HepG2 (cell line): Measurements from ENCODE around the gene WDR91. TPM values are rescaled to one million over a fixed set of nuclear protein-coding genes. Genes with fewer than 3 reads are reported as not detected.

ENCODE experiments used
- ATAC-seq: fragments of 200-7000 bp; cut with Tn5 transposase; 3 replicates; pipeline ENCODE4 v1.9.1; 2020; ENCODE audit warnings: mild to moderate bottlenecking, moderate library complexity
- BruUV-seq: library from RNA; stranded (reverse); fragments of 400-500 nt; replicated peaks from 2 replicates; lab custom pipeline; 2021; lab: Mats Ljungman, UMichigan
- CTCF ChIA-PET: fragments of 300-600 bp; formaldehyde crosslinking; extraction: SDS; loops from one replicate; lab custom pipeline; 2021; ENCODE audit warnings: low total read pairs, inconsistent platforms, low intra/inter-chr PET ratio; lab: Yijun Ruan, JAX
- POLR2A ChIA-PET: fragments of 350-600 bp; sonication (Branson Sonifier 250); formaldehyde crosslinking; loops from one replicate; lab custom pipeline; 2020; ENCODE audit warnings: antibody characterized with exemption, inconsistent platforms; lab: Yijun Ruan, JAX
- DNase-seq: peaks from one replicate; pipeline ENCODE4 v3.0.0-alpha.2; 2015; ENCODE audit warnings: low spot score
- FAIRE-seq: peaks from 3 replicates; lab custom pipeline; 2011; peaks lifted over from hg19 to GRCh38; lab: Jason Lieb, UNC
- H2AFZ ChIP-seq: one replicate; pipeline ENCODE4 v1.6.1; 2011; ENCODE audit warnings: low read length, inconsistent platforms
- H3K27ac ChIP-seq: fragments of 300-600 bp; 3 replicates; pipeline ENCODE4 v1.8.0; 2011; ENCODE audit warnings: mixed run types, mild to moderate bottlenecking, mixed read lengths, low read length, inconsistent platforms; ENCODE audit not compliant: insufficient read depth; ENCODE audit errors: extremely low read length
- H3K27me3 ChIP-seq, 2 experiments: fragments of 200-600 bp in 1 of 2; 2 replicates in 1 of 2; 3 replicates in 1 of 2; pipeline versions ENCODE4 v1.6.0 to v1.8.0; 2011; ENCODE audit warnings: low read length in 2 of 2, mild to moderate bottlenecking in 2 of 2, moderate library complexity in 2 of 2, inconsistent platforms in 1 of 2; ENCODE audit not compliant: insufficient read depth in 2 of 2, control insufficient read depth in 1 of 2
- H3K36me3 ChIP-seq, 2 experiments: fragments of 200-600 bp in 1 of 2; replicated peaks in 1 of 2; 2 replicates in 1 of 2; 3 replicates in 1 of 2; pipeline versions ENCODE4 v1.5.1 to v1.8.0; 2011; ENCODE audit warnings: low read length in 2 of 2, inconsistent platforms in 1 of 2; ENCODE audit not compliant: insufficient read depth in 2 of 2, control insufficient read depth in 1 of 2
- H3K4me1 ChIP-seq: 2 replicates; pipeline ENCODE4 v1.5.1; 2012; ENCODE audit warnings: low read length, inconsistent platforms; ENCODE audit not compliant: insufficient read depth
- H3K4me2 ChIP-seq: 2 replicates; pipeline ENCODE4 v1.6.0; 2011; ENCODE audit warnings: low read depth, low read length, inconsistent platforms
- H3K4me3 ChIP-seq, 3 experiments: fragments of 200-600 bp in 1 of 3; sonication (generic), shearing (Covaris generic) in 1 of 3; replicated peaks in 1 of 3; 2 replicates each; pipeline ENCODE4 v1.5.1; 2011 to 2016; ENCODE audit warnings: low read length in 3 of 3, inconsistent platforms in 2 of 3, low read depth in 2 of 3, mild to moderate bottlenecking in 2 of 3, control low read depth in 1 of 3, mixed read lengths in 1 of 3; ENCODE audit not compliant: insufficient read depth in 1 of 3
- H3K79me2 ChIP-seq: one replicate; pipeline ENCODE4 v1.6.1; 2011; ENCODE audit warnings: low read length, inconsistent platforms; ENCODE audit not compliant: insufficient read depth
- H3K9ac ChIP-seq: 2 replicates; pipeline ENCODE4 v1.6.0; 2011; ENCODE audit warnings: mild to moderate bottlenecking, low read depth, low read length, inconsistent platforms; ENCODE audit not compliant: insufficient read depth
- H3K9me3 ChIP-seq: 2 replicates; pipeline ENCODE4 v1.5.1; 2012; ENCODE audit warnings: mild to moderate bottlenecking, low read length
- H4K20me1 ChIP-seq: 2 replicates; pipeline ENCODE4 v1.6.0; 2011; ENCODE audit warnings: inconsistent platforms, mild to moderate bottlenecking, low read length, moderate library complexity; ENCODE audit not compliant: insufficient read depth
- ARHGAP35 ChIP-seq: sonication (generic); formaldehyde crosslinking; IDR thresholded peaks from 2 replicates; pipeline ENCODE4 v1.9.0; 2022; ENCODE audit warnings: mild to moderate bottlenecking, inconsistent platforms, moderate library complexity, missing genetic modification reagents, borderline replicate concordance
- BRCA1 ChIP-seq: sonication (generic); formaldehyde crosslinking; IDR thresholded peaks from 2 replicates; pipeline ENCODE4 v1.4.0; 2020; ENCODE audit warnings: missing genetic modification reagents
- EEA1 ChIP-seq: sonication (generic); formaldehyde crosslinking; IDR thresholded peaks from 2 replicates; pipeline ENCODE4 v1.5.1; 2020; ENCODE audit warnings: mild to moderate bottlenecking, missing genetic modification reagents, borderline replicate concordance
- HOXA5 ChIP-seq: sonication (generic); formaldehyde crosslinking; IDR thresholded peaks from 2 replicates; pipeline ENCODE4 v1.4.0; 2020; ENCODE audit warnings: missing genetic modification reagents
- PCBP2 ChIP-seq: fragments of 200-400 bp; formaldehyde crosslinking; optimal IDR thresholded peaks from 2 replicates; pipeline ENCODE3; 2018; ENCODE audit warnings: low read length, low read depth; ENCODE audit not compliant: poor library complexity, severe bottlenecking
- RBM22 ChIP-seq: fragments of 200-400 bp; formaldehyde crosslinking; optimal IDR thresholded peaks from 2 replicates; pipeline ENCODE3; 2017; ENCODE audit warnings: mild to moderate bottlenecking, low read length, moderate library complexity
- ZBTB20 ChIP-seq: sonication (generic); formaldehyde crosslinking; IDR thresholded peaks from 2 replicates; pipeline ENCODE4 v1.8.1; 2023; ENCODE audit warnings: missing genetic modification reagents, low read depth, mild to moderate bottlenecking, borderline replicate concordance
- ZFP37 ChIP-seq: sonication (generic); formaldehyde crosslinking; IDR thresholded peaks from 2 replicates; pipeline ENCODE4 v1.4.0; 2020; ENCODE audit warnings: missing genetic modification reagents, borderline replicate concordance
- ZNF335 ChIP-seq: sonication (generic); formaldehyde crosslinking; IDR thresholded peaks from 2 replicates; pipeline ENCODE4 v1.4.0; 2020; ENCODE audit warnings: missing genetic modification reagents
- ZNF644 ChIP-seq: IDR thresholded peaks from 2 replicates; pipeline ENCODE4 v1.6.1; 2016; ENCODE audit warnings: low read depth
- ZNF672 ChIP-seq: sonication (generic); formaldehyde crosslinking; IDR thresholded peaks from 2 replicates; pipeline ENCODE4 v1.8.1; 2022; ENCODE audit warnings: missing genetic modification reagents
- WGBS: methylation state at CpG from one replicate; pipeline ENCODE4 v1.1.6; 2017; ENCODE audit warnings: low lambda C conversion rate; 5-methylcytosine and 5-hydroxymethylcytosine counted together
- in situ Hi-C: cut with HindIII; loops from 2 replicates; pipeline ENCODE4 v1.10.0; 2017; ENCODE audit warnings: low pct_unique_long_range_greater_than_20kb; ENCODE audit not compliant: extremely low pct_ligation_motif_present
- intact Hi-C: fragments of 100-400 bp; cut with micrococcal nuclease; formaldehyde crosslinking; loops from one replicate; pipeline ENCODE4 v1.10.0; 2022; ENCODE audit not compliant: unreplicated experiment
- polyA plus RNA-seq, 8 experiments: library from polyadenylated mRNA; depleted of rRNA in 3 of 8; stranded (reverse) in 7 of 8; unstranded in 1 of 8; fragments of >200 nt; fragmentation: Illumina TruSeq in 4 of 8; extraction: Trizol in 4 of 8; gene quantifications; 2 replicates each; pipeline versions ENCODE4 v1.2.1 to v1.2.3, GENCODE V29; 2011 to 2016; ENCODE audit warnings: low read depth in 4 of 8, missing spikeins in 1 of 8, mixed read lengths in 1 of 8; ENCODE audit not compliant: insufficient read depth in 1 of 8
- total RNA-seq, 5 experiments: library from RNA; depleted of rRNA; stranded (reverse); fragments of >200 nt; fragmentation: Illumina TruSeq; extraction: Trizol; gene quantifications; 2 replicates each; pipeline ENCODE4 v1.2.3, GENCODE V29; 2016; ENCODE audit warnings: low read depth in 1 of 5

The WDR91 gene
- total and polyA plus RNA-seq, 2 of the 13 experiments (the other 11 are each of a cell fraction or from before 2014, with no cell fraction given) = 11.6 to 12.1 TPM

DNA sequence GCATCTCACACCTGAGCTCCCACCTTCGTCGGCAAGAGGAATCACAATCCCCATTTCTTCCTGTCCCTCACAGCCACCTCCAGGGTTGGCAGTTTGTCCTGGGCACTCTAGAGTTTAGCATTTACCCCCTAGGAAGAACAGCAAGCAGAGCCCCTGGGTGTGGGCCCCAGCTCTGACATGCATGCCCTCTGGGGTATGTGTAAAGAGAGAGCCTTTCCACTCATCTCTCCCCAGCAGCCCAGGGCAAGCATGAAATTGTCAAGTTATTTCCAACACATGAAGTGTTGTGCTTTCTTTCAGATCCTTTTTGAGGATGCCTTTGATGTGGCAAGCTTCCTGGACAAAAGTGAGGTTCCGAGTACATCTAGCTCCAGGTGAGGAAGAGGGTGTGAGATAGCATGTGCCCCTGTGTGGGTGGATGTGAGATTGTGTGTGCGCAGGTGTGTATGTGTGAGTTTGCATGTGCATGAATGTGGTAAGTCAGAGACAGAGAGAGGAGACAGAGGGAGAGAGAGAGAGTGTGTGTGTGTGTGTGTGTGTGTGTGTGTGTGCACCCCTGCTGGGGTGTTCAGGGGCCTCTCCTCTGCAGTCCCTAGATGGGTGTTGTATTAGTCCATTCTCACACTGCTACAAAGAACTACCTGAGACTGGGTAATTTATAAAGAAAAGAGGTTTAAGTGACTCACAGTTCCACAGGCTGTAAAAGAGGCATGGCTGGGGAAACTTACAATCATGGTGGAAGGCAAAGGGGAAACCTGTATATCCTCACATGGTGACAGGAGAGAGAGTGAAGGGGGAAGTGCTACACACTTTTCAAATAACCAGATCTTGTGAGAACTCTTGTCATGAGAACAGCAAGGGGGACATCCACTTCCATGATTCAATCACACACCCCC, 40.4 kb upstream of the WDR91 start:
- Histone ChIP-seq H3K36me3 (no peaks in the 10 kb centered on the region), H3K9me3 (no peaks in the 10 kb centered on the region), H3K4me1 (peaks cover 47% of the 10 kb centered on the region)
- no peak for ATAC-seq
- TF ChIP-seq ZNF672 (CRISPR knock-in tag) = no peak
- TF ChIP-seq ZBTB20 (CRISPR knock-in tag) = no peak
- no peak for TF ChIP-seq ZNF644
- no peak for TF ChIP-seq ZFP37
- TF ChIP-seq ZNF335 (CRISPR knock-in tag) = no peak
- TF ChIP-seq PCBP2 = no peak
- TF ChIP-seq BRCA1 (CRISPR knock-in tag) = no peak
- TF ChIP-seq EEA1 = no peak
- TF ChIP-seq HOXA5 (CRISPR knock-in tag) = no peak
- TF ChIP-seq ARHGAP35 (CRISPR knock-in tag) = no peak
- no peak for TF ChIP-seq RBM22
- TF ChIP-seq, all 625 proteins: peak for 0
- no peaks in the 10 kb centered on the region for H4K20me1 ChIP-seq
- no peak overlapping the region for H3K9ac ChIP-seq
- FAIRE-seq (no peak), DNase-seq (no peak)
- H2AFZ ChIP-seq = no peak overlapping the region
- CTCF ChIA-PET = no interaction called here
- POLR2A ChIA-PET = no interaction called here
- in situ Hi-C loops = no loop called here
- H3K79me2 ChIP-seq = no peaks in the 10 kb centered on the region
- no peak overlapping the region for H3K4me2 ChIP-seq
- WGBS = 68% methylated on average over 4 of the region's 4 CpGs
- H3K4me3 ChIP-seq = no peak overlapping the region
- H3K27me3 ChIP-seq = no peaks in the 10 kb centered on the region; a peak in 1 of 5 replicates
- no TSS peak for BruUV-seq
- no peak overlapping the region for H3K27ac ChIP-seq
- intact Hi-C loops = loop anchor here (5.0 kb wide), 1 partner anchor 39 kb away; the partner anchor contains the start of gene WDR91
